Activated T-helper 2 cell treated with anti-CD3 and anti-CD28 coated beads, Interferon-gamma antibody, Interleukin-2, Interleukin-4, amounts not matched to agents 10 μg/mL and 5 μg/mL and 100 μg/mL, durations not matched to agents 14 hours and 24 hours and 36 hours (primary cell): Measurements from ENCODE around the gene RNU1-3. TPM values are rescaled to one million over a fixed set of nuclear protein-coding genes. Genes with fewer than 3 reads are reported as not detected.
"Not testable (repeated sequence)": the region's sequence is repeated elsewhere in the genome, so short reads cannot be mapped to it uniquely, and the experiment has no call there.

Experiments
- DNase-seq: peaks from one replicate; pipeline ENCODE4 v3.0.0; 2021; ENCODE audit warnings: low spot score
- H3K27ac Mint-ChIP-seq: one replicate; pipeline ENCODE4 v1.8.0; 2021; ENCODE audit warnings: mixed read lengths
- H3K27me3 Mint-ChIP-seq: one replicate; pipeline ENCODE4 v1.8.0; 2021; ENCODE audit warnings: low read depth, mixed read lengths
- H3K36me3 Mint-ChIP-seq: one replicate; pipeline ENCODE4 v1.8.0; 2021; ENCODE audit warnings: low read depth, mixed read lengths
- H3K4me1 Mint-ChIP-seq: one replicate; pipeline ENCODE4 v1.8.0; 2021; ENCODE audit warnings: low read depth, mixed read lengths
- H3K4me3 Mint-ChIP-seq: one replicate; pipeline ENCODE4 v1.8.0; 2021; ENCODE audit warnings: low read depth, mild to moderate bottlenecking, moderate library complexity, mixed read lengths
- H3K9me3 Mint-ChIP-seq: one replicate; pipeline ENCODE4 v1.8.0; 2021; ENCODE audit warnings: mixed read lengths
- intact Hi-C: fragments of 100-400 bp; cut with micrococcal nuclease; formaldehyde crosslinking; loops from one replicate; pipeline ENCODE4 v1.15.1; 2023
- total RNA-seq: library from RNA; stranded (reverse); gene quantifications from 2 replicates; pipeline ENCODE4 v1.2.3, GENCODE V29; 2022

The RNU1-3 gene
- total RNA-seq, 1 donor from 2014 or later: 2,369 TPM

- peaks cover 11% of the 10 kb centered on the region for H3K27me3 Mint-ChIP-seq
- H3K27ac Mint-ChIP-seq, DNase-seq, intact Hi-C loops, H3K4me3 Mint-ChIP-seq, H3K36me3 Mint-ChIP-seq, H3K9me3 Mint-ChIP-seq, H3K4me1 Mint-ChIP-seq: not testable (repeated sequence)
Measured at GRCh38 chr1:16687132-16687800, 20.5 kb upstream of the RNU1-3 start.

DNA sequence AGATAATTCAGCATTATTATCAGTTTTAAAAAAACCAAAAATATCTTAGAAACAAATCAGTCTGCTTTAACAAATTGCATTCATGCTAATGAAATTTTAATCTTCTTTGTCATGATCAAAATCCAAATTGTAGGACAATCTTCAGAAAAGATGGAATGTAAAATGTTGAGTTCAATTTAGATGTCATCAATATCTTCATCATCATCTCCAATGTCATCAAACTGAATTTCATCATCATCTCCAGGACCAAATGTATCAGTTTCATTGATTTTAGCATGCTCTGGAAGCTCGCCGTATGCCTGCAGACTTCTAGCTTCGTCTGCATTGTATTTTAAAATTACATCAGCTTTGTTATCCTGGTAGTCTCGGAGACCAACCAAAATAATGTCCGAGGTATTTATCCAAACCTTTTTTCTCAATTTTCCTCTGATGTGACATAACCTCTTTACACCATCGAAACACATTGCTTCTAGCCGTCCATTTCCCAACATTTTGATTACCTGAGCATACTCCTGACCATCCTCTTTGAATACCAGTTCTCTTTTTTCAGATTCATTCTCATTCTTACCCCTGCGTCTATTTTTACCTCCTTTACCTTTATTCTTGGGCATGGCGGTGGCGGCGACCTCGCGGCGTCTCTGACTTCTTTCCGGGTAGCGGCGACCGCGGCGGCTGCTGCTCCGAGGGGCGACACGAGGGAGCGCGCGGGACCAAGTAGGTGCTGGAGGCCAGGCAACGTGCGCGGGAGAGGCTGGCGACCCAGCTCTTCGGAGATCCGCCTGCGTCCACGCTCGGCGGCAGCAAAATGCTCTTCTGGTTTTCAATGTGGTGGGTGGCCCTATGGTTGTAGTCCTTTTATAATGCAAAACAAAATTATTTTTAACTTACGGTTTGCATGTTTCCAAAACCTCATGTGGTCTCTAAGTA lies 19.0 kb upstream of the RNU1-3 start:
- H3K9me3 Mint-ChIP-seq, DNase-seq, H3K27ac Mint-ChIP-seq, intact Hi-C loops, H3K36me3 Mint-ChIP-seq, H3K4me3 Mint-ChIP-seq, H3K4me1 Mint-ChIP-seq: not testable (repeated sequence)
- H3K27me3 Mint-ChIP-seq: peaks cover 11% of the 10 kb centered on the region

GRCh38 chr1:16684738-16685337 lies 18.1 kb upstream of the RNU1-3 start:
- H3K4me3 Mint-ChIP-seq, intact Hi-C loops, H3K9me3 Mint-ChIP-seq, DNase-seq, H3K4me1 Mint-ChIP-seq, H3K36me3 Mint-ChIP-seq, H3K27ac Mint-ChIP-seq: not testable (repeated sequence)
- peaks cover 14% of the 10 kb centered on the region for H3K27me3 Mint-ChIP-seq

DNA sequence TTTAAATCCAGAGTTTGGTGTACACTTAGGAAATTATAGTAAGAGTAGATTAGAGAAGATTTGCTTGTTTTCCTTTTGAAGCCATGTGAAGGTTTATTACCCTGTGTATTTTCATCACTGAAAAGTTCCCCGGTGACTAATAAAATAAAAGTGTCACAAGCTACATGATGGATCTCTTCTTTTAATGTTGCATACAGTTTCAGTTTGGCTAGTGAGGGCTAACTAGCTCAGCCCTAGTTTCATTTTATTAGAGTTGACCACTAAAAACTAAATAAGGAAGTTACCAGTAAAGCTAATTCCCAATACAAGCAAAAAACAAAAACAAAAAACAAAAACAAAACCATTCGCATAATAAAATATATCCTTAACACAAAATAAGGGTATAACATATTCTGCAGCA lies 17.4 kb upstream of the RNU1-3 start:
- H3K4me3 Mint-ChIP-seq, H3K27ac Mint-ChIP-seq, H3K36me3 Mint-ChIP-seq, DNase-seq, H3K4me1 Mint-ChIP-seq, H3K9me3 Mint-ChIP-seq, intact Hi-C loops: not testable (repeated sequence)
- H3K27me3 Mint-ChIP-seq: peaks cover 18% of the 10 kb centered on the region

DNA sequence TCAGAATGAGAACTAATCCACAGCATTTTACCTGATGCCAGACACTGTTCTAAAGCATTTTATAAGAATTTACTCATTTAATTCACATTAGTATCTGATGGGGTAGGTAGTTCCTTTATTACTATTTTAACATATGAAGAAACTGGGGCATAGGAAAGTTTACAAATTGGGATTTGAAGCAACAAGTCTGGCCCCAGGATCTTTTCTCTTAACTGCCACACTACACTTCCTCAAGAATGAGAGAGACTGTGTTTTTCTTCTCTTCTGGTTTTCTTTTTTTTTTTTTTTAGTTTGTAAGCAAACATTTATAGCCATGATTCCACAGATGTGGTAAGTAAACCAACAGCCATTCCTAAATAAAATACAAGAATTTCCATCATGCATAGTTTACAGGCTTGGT lies 16.1 kb upstream of the RNU1-3 start:
- H3K4me1 Mint-ChIP-seq, H3K9me3 Mint-ChIP-seq, DNase-seq, H3K36me3 Mint-ChIP-seq, H3K4me3 Mint-ChIP-seq, intact Hi-C loops, H3K27ac Mint-ChIP-seq: not testable (repeated sequence)
- H3K27me3 Mint-ChIP-seq: peaks cover 32% of the 10 kb centered on the region

GRCh38 chr1:16680366-16680765 lies 13.6 kb upstream of the RNU1-3 start:
- DNase-seq, H3K36me3 Mint-ChIP-seq, H3K27ac Mint-ChIP-seq, H3K4me1 Mint-ChIP-seq, H3K4me3 Mint-ChIP-seq, H3K9me3 Mint-ChIP-seq, intact Hi-C loops: not testable (repeated sequence)
- H3K27me3 Mint-ChIP-seq: peaks cover 34% of the 10 kb centered on the region

DNA sequence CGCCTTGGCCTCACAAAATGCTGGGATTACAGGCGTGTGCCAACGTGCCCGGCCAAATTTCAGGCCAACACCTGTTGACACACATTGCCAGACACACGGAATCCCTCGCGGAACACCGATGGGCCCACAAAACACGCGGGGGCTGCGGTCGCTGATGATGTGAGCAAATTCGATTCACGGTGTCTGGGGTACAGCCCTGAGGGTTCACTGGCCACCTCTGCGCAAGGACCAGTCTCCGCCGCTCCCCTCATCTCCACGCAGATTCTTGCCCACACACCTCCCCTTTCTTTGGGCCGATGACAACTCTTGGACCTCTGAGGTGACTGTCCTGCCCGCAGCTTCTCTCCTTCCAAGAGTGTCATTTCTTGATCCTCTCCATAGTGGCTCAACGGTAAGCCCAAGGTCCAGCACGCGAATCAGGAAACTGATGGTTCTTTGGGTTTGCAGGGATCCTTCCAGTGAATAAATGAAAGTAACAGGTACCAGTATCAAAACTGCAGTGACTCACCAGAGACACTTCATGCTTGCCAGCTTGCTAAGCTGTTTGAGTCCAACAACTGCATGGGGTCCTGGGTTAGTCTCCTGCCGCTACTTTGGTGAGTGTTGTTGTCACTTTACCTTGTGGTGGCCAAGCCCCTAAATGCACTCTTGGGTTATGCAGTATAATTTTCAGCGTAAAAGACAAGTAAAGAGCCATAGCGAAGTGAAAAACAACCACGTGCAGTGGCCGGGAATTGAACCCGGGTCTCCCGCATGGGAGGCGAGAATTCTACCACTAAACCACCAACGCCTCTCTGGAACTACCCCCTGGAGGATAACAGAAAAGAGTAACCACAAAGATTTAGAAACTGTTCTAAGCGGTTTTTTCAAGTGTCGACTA lies 11.0 kb upstream of the RNU1-3 start:
- H3K4me3 Mint-ChIP-seq: no peak overlapping the region
- H3K27ac Mint-ChIP-seq: no peak overlapping the region
- H3K27me3 Mint-ChIP-seq: peaks cover 37% of the 10 kb centered on the region
- no peak for DNase-seq
- peaks cover 3% of the 10 kb centered on the region for H3K4me1 Mint-ChIP-seq
- no peaks in the 10 kb centered on the region for H3K9me3 Mint-ChIP-seq
- intact Hi-C loops: no loop called here
- no peaks in the 10 kb centered on the region for H3K36me3 Mint-ChIP-seq

DNA sequence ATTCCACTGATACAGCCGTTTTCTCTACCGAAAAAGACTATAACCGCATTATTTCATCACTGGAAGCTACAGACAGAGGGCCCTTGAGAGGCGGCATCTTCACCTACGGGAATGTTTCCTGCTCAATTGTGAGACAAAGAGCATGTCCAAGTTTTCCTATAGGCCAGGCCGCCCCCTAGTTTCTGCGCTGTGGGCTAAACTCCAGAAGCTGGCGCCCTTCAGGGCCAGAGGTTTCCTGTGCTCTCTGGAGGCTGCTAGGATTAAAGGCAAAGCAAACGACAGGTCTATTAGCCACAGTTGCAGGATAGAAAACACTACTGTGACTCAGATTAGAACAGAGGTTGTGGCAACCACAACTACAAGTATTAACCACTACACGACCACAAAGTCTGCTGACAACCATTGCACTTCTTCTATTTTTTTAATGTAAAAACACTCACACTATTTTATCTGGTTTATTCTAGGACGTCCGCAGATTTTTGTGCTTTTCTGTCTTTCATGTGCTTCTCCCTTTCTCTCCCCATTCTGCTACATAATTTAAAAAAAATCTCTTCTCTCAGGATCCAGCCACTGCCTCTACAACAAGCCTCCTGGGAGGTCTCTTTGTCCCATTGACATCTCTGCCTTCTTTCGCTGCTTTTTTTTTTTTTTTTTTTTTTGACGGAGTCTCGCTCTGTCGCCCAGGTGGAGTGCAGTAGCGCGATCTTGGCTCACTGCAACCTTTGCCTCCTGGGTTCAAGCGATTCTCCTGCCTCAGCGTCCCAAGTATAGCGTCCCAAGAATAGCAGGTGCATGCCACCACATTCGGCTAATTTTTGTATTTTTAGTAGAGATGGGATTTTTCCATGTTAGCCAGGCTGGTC lies 10.1 kb upstream of the RNU1-3 start:
- DNase-seq, H3K4me1 Mint-ChIP-seq, intact Hi-C loops, H3K27ac Mint-ChIP-seq, H3K36me3 Mint-ChIP-seq, H3K9me3 Mint-ChIP-seq, H3K4me3 Mint-ChIP-seq: not testable (repeated sequence)
- peaks cover 36% of the 10 kb centered on the region for H3K27me3 Mint-ChIP-seq

DNA sequence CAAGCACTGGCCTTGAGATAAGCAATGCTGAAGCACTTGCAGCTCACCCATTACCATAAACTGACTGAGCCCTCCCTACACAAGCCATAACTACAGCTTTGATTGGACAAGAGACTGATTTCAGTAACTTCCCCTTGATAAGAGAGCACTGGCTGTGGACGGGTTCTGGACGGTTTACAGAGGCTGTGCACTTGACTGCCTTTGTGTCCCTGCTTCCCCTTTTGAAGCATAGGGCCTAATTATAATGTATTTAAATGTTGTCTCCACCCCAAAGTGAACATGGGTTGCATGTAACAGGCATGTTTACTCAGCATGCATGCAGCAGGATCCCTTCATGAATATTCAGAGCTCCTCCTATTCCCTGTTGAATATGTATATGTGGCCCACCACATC lies 8.4 kb upstream of the RNU1-3 start:
- H3K27me3 Mint-ChIP-seq: peaks cover 34% of the 10 kb centered on the region
- intact Hi-C loops, H3K4me3 Mint-ChIP-seq, H3K36me3 Mint-ChIP-seq, H3K27ac Mint-ChIP-seq, H3K9me3 Mint-ChIP-seq, H3K4me1 Mint-ChIP-seq, DNase-seq: not testable (repeated sequence)

DNA sequence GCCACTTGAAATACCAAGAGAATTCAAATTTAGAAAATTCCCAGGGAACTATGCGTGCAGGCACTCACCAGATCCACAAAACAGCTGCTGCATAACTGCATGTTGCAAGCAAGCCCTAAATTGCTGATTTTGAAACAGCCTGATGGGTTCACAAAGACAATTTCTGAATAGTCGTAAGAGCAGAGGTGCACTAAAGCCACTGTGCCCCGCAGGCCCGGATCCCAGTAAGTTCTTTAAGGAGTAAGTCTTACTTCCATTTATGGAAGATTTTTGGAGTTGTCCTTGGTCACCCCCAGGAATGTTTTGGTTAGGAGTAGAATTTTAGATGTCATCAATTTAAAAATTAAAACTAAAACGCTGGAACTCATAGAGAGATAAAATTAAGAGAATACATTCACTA lies 7.2 kb upstream of the RNU1-3 start:
- H3K27ac Mint-ChIP-seq, intact Hi-C loops, H3K9me3 Mint-ChIP-seq, H3K4me3 Mint-ChIP-seq, H3K36me3 Mint-ChIP-seq, DNase-seq, H3K4me1 Mint-ChIP-seq: not testable (repeated sequence)
- peaks cover 27% of the 10 kb centered on the region for H3K27me3 Mint-ChIP-seq

- H3K36me3 Mint-ChIP-seq, H3K4me3 Mint-ChIP-seq, intact Hi-C loops, H3K27ac Mint-ChIP-seq, DNase-seq, H3K4me1 Mint-ChIP-seq, H3K9me3 Mint-ChIP-seq, H3K27me3 Mint-ChIP-seq: not testable (repeated sequence)
Measured at GRCh38 chr1:16665836-16666235, 912 bp downstream of the RNU1-3 start.

GRCh38 chr1:16658234-16658633 lies 8.5 kb downstream of the RNU1-3 start:
- H3K4me1 Mint-ChIP-seq, DNase-seq, intact Hi-C loops: not testable (repeated sequence)

More at GRCh38 chr1:16658234-16658633, 8.5 kb downstream of the RNU1-3 start:
- not testable (repeated sequence) for H3K27me3 Mint-ChIP-seq, H3K9me3 Mint-ChIP-seq, H3K27ac Mint-ChIP-seq, H3K4me3 Mint-ChIP-seq, H3K36me3 Mint-ChIP-seq
